Activated B cell treated with CpG ODN at 0.5 μM for 24 hours (primary cell): ENCODE measurements around the gene ATP2B1. TPM values are rescaled to one million over a fixed set of nuclear protein-coding genes. Genes with fewer than 3 reads are reported as not detected.

Experiments
- ATAC-seq: fragments of 200-7000 bp; cut with Tn5 transposase; one replicate; pipeline ENCODE4 v1.10.0; 2021; ENCODE audit warnings: low read depth, mild to moderate bottlenecking, moderate library complexity
- CTCF ChIA-PET: fragments of 350-600 bp; sonication (Branson Sonifier 250); formaldehyde crosslinking; loops from one replicate; lab custom pipeline; 2021; ENCODE audit warnings: antibody characterized with exemption; lab: Charles Lee
- POLR2A ChIA-PET: fragments of 350-600 bp; sonication (Branson Sonifier 250); formaldehyde crosslinking; loops from one replicate; lab custom pipeline; 2021; ENCODE audit warnings: antibody characterized with exemption; lab: Charles Lee
- DNase-seq: peaks from one replicate; pipeline ENCODE4 v3.0.0; 2022
- H3K27ac Mint-ChIP-seq: one replicate; pipeline ENCODE4 v1.8.0; 2020; ENCODE audit warnings: mixed read lengths
- H3K27me3 Mint-ChIP-seq: one replicate; pipeline ENCODE4 v1.8.0; 2021; ENCODE audit warnings: mixed read lengths
- H3K36me3 Mint-ChIP-seq: one replicate; pipeline ENCODE4 v1.8.0; 2021; ENCODE audit warnings: low read depth, mixed read lengths
- H3K4me1 Mint-ChIP-seq: one replicate; pipeline ENCODE4 v1.8.0; 2021; ENCODE audit warnings: mixed read lengths
- H3K4me3 Mint-ChIP-seq: one replicate; pipeline ENCODE4 v1.8.0; 2020; ENCODE audit warnings: mild to moderate bottlenecking, mixed read lengths
- H3K9me3 Mint-ChIP-seq: one replicate; pipeline ENCODE4 v1.8.0; 2020; ENCODE audit warnings: mixed read lengths
- CTCF ChIP-seq: fragments of 200-600 bp; IDR thresholded peaks from one replicate; pipeline ENCODE4 v1.8.0; 2022; ENCODE audit warnings: antibody characterized with exemption, mild to moderate bottlenecking
- intact Hi-C: fragments of 100-400 bp; cut with micrococcal nuclease; formaldehyde crosslinking; loops from one replicate; pipeline ENCODE4 v1.15.1; 2024
- total RNA-seq: library from RNA; stranded (reverse); gene quantifications from 2 replicates; pipeline ENCODE4 v1.2.3, GENCODE V29; 2022

Gene ATP2B1
- total RNA-seq, 1 donor from 2014 or later, result 136 TPM

DNA sequence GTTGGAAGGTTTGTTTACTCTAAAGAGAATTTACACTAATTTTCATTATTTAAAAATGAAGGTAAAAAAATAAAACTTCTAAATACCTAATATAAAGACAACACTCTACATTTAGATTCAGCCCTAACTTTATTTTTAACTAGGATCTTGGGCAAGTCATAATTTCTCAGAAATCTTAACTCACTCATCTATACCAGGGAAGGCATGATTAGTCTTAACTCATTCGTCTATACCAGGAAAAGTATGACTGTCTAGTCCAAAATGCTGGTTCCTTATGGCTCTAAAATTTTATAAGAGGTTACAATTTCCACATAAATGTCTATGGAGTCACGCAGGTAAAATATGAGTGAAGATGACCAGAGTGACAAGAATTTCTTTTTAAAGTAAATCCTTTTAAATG lies 130.1 kb downstream of the ATP2B1 start:
- CTCF ChIA-PET, result no interaction called here
- Mint-ChIP-seq H3K27me3 (no peaks in the 10 kb centered on the region), H3K9me3 (no peaks in the 10 kb centered on the region), H3K4me3 (no peak overlapping the region), H3K4me1 (peaks cover 13% of the 10 kb centered on the region), H3K27ac (no peak overlapping the region), H3K36me3 (peaks cover 7% of the 10 kb centered on the region)
- intact Hi-C loops, result no loop called here
- no peak for DNase-seq
- TF ChIP-seq CTCF, result no peak
- no peak for ATAC-seq
- POLR2A ChIA-PET, result no interaction called here

DNA sequence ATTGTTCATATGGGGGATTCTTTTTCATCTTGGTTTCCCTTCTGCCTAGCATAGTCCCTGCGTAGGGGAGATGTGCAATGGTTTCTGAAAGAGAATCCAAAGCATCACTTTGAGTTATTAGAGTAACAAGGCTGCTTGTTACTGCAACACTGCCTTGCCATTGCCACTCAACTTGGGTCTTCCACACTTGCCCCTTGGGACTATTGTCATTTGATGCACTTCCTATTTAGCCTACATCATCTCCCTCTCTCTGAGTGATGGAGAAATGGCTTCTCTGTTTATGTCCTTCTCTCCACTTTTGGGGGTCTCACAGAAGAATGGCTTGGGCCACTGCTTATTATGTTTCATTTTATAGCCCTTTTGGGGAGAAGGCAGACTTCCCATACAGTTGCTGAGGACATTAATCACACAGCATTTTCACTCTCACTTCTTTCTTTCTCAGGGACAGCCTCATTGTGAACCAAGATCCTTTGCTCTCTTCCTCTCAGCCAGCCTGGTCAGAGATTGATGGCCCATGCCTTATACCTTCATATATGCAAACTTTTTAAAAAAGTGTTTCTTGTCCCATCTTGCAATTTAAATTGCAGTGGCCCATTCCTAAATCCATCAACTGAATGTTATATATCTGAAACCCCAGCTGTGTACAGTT lies 131.9 kb downstream of the ATP2B1 start:
- CTCF ChIA-PET, result no interaction called here
- Mint-ChIP-seq H3K4me1 (peaks cover 13% of the 10 kb centered on the region), H3K27me3 (no peaks in the 10 kb centered on the region), H3K27ac (no peak overlapping the region), H3K9me3 (no peaks in the 10 kb centered on the region), H3K4me3 (no peak overlapping the region), H3K36me3 (no peaks in the 10 kb centered on the region)
- intact Hi-C loops, result no loop called here
- POLR2A ChIA-PET, result interaction anchor here (0.6 kb wide), 1 partner anchor 406 kb away, joined by 3 read pairs; no protein-coding TSS in a partner anchor
- DNase-seq (no peak), ATAC-seq (peak; percentile 37)
- no peak for TF ChIP-seq CTCF

DNA sequence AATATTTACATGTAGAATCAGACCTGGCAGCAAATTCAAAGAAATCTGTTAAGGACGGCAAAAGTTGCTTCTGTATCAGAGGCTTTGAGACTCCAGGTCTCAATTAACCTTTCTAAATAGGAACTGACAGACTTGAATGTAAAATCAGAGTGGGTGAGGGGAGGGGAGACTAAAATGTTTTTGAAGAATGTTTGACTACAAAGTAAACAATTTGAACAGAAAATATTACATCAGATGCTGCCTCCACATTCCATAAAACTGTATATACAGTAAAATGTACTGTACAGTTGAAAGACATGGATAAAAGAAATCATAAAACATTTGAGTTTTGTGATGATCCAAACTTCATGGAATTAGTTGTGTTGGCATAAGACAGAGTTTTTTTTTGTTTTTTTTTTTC lies 133.3 kb downstream of the ATP2B1 start:
- intact Hi-C loops, result no loop called here
- POLR2A ChIA-PET, result no interaction called here
- no peak for TF ChIP-seq CTCF

DNA sequence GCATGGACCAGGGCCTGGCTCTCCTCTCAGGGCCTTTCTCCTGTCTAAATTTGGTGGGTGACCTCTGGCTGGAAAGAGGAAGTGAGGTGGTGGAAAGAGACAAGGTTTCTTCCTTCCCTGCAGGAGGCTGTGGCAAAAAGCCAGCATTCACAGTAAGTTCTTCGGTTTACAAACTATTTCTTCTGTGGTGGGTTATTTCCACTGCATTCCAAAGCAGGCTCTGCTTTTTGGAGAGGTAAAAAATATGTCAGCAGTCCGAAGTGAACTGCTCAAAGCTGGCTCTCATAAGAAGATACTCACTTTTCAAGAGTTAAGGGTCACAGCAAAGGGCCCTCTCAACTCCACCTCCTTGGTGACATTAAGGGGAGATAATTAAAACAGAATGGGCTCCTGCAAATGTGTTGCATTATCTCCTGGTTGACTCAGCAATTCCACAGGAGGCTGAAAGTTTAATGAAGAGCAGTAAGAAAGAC lies 133.9 kb downstream of the ATP2B1 start:
- ChIA-PET CTCF (no interaction called here), POLR2A (no interaction called here)
- H3K9me3 Mint-ChIP-seq, result no peaks in the 10 kb centered on the region
- H3K27me3 Mint-ChIP-seq, result no peaks in the 10 kb centered on the region
- H3K27ac Mint-ChIP-seq, result no peak overlapping the region
- H3K4me3 Mint-ChIP-seq, result no peak overlapping the region
- TF ChIP-seq CTCF, result no peak
- peaks cover 13% of the 10 kb centered on the region for H3K4me1 Mint-ChIP-seq
- no peak for ATAC-seq
- H3K36me3 Mint-ChIP-seq, result no peaks in the 10 kb centered on the region
- no peak for DNase-seq
- intact Hi-C loops, result no loop called here

More for the DNA sequence above, 133.3 kb downstream of the ATP2B1 start:
- Mint-ChIP-seq H3K4me1 (peaks cover 13% of the 10 kb centered on the region), H3K27ac (no peak overlapping the region), H3K9me3 (no peaks in the 10 kb centered on the region), H3K36me3 (no peaks in the 10 kb centered on the region), H3K27me3 (no peaks in the 10 kb centered on the region), H3K4me3 (no peak overlapping the region)
- ATAC-seq (no peak), DNase-seq (no peak)
- CTCF ChIA-PET, result no interaction called here

- no peak for TF ChIP-seq CTCF
- CTCF ChIA-PET, result no interaction called here
- ATAC-seq (no peak), DNase-seq (no peak)
- Mint-ChIP-seq H3K27me3 (no peaks in the 10 kb centered on the region), H3K27ac (no peak overlapping the region), H3K4me3 (no peak overlapping the region), H3K9me3 (no peaks in the 10 kb centered on the region), H3K4me1 (peaks cover 13% of the 10 kb centered on the region), H3K36me3 (no peaks in the 10 kb centered on the region)
- POLR2A ChIA-PET, result interaction anchor here (0.6 kb wide), 1 partner anchor 125 kb away, joined by 6 read pairs; no protein-coding TSS in a partner anchor
- intact Hi-C loops, result no loop called here
These were observed 135.4 kb downstream of the ATP2B1 start for GRCh38 chr12:89573051-89573810.
